ENCODE results near the gene DNAJC3.
"Not testable (repeated sequence)": the region's sequence is repeated elsewhere in the genome, so short reads cannot be mapped to it uniquely, and the experiment has no call there.

The DNAJC3 gene

DNA sequence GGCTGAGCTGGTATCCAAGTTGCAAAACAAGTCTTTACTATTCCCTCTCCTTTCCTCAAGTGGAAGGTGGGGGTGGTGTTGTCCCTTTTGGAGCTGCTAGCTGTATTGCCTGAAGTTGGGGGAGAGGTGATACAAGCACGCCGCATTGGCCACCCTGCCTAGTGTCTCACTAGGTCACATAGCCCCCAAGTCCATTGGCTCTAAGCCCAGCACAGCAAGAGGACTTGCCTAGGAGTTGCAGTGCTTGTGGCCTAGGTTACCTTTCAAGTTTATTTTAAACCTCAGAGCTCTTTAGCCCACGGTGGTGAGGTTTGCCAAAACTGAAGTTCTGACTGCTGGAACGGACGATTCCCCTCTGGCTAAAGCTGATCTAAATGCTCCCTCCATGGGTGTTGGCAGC lies 5.3 kb upstream of the DNAJC3 start:
- in situ Hi-C loops (cut with MboI; ENCODE audit: low sequenced_read_pairs) = no loop called here

DNA sequence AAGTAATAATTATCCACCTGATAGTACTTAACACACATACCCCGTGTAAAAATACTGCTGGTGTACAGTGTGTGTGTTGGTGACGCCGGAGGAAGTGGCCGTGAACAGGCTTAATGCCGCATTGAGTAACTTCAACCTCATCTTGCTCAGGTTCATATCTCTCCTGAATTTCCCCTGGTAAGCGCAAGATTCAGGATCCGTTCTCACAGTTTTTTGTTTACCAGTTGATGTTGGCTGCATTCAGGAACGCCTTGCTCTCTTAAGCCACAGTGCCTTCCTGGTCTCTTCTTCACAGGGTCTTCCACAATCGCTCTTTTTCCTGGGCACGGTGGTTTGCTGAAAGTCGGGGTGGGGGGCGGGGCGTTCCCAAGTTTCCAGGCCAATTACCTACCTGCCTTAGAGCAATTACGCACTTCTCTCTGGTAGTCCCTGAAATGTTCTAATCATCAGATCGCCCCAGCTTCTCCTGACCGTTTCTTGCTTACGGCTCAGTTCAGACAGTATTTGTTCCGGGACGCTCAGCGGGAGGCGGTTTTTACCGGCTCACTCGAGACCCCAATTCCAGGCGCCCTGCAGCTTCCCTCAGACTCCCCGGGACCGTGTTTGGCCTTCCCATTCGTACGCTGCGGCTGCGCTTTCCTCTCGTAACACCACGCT lies 706 bp upstream of the DNAJC3 start:
- in situ Hi-C loops (cut with MboI; ENCODE audit: low sequenced_read_pairs) = no loop called here

DNA sequence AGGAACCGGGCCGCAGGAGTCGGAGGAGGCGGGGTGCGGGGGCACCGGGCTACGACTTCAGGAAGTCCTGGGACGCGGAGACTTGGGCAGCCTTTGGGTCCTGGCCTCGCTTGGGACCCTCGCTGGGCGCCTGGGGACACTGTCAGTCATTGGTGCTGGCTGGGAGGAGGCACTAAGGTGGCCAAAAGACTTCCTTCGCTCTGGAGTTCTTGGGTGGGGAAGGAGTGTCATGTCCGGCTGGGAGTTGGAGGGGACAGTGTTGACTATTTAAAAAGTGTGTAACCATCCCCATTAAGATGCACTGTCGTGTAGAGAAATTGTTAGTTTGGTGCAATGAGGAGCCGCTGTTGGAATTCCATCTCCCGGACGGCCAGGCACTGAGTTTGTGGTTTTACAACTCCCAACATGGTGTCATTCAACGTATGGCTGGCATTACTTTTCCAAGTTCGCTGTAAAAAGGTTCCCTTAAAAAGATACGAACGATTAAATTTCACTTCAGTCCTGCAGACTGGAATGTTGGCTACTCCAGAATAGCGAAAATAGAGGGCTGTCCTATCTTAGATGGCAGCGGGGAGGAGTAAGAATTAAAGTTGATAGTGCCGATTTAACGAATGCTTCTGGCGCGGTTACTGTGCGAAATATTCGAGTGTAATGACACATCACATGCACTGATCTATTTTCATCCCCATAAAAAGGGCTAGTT lies 776 bp downstream of the DNAJC3 start:
- in situ Hi-C loops (cut with MboI; ENCODE audit: low sequenced_read_pairs) = no loop called here

DNA sequence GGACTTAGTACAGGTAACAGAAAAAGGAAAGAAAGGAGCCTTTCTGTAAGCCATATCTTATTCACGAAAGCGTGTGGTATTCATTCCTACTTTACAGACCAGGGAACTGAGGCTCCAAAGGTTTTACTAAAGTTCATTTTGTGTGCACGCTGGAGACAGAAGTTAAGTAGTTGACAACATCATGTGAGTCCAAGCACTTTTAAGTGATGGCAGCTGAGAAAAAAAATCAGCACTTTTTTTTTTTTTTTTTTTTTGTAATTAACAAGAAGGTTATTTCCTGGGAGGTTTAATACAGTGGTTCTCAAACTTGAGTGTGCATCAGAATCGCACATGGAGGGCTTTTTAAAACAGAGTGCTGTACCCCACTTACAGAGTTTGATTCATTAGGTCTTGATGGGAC lies 2.0 kb downstream of the DNAJC3 start:
- in situ Hi-C loops (cut with MboI; ENCODE audit: low sequenced_read_pairs) = no loop called here

DNA sequence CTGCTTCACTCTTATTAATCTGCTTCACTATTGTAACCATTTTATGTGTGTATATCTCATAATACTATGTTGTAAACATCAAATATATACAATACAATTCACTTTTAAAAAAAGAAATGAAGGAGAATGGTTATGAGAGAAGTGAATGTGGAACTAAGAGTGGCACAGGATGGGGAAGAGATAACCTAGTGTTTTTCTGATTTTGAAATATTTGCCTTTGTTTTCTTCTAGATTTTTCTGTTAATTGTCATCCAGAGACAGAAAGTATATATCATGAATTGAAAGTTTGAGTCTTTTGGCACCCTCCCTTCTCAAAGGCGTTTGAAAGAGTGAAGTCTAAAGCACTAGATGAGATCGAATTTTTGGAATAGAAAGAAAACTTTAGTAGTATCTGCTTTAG lies 2.8 kb downstream of the DNAJC3 start:
- in situ Hi-C loops (cut with MboI; ENCODE audit: low sequenced_read_pairs) = no loop called here

DNA sequence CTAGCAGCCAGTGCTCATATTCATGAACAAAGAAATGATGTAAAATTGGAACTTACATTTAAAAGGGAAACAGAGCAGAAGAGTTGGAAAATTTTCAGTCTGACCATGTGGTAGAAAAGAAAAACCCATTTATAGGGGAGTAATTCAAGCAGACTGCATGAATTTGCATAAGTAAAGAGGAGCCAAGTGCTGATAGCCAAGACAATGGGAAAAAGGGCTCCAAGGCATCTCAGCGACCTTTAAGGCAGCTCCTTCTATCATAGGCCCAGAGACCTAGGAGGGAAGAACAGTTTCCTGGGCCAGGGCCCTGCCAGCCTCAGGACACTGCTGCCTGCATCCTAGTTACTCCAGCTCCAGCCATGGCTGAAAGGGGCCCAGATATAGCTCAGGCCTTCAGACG lies 7.5 kb downstream of the DNAJC3 start:
- in situ Hi-C loops (cut with MboI; ENCODE audit: low sequenced_read_pairs) = no loop called here

DNA sequence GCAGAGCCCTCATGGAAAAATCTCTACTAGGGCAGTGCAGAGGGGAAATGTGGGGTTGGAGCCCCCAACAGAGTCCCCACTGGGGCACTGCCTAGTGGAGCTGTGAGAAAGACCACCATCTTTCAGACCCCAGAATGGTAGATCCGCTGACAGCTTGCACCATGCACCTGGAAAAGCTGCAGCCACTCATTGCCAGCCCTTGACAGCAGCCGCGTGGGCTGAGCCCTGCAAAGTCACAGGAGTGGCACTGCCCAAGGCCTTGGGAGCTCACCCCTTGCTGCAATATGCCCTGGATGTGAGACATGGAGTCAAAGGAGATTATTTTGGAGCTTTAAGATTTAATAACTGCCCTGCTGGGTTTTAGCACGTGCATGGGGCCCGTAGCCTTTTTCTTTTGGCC lies 8.0 kb downstream of the DNAJC3 start:
- in situ Hi-C loops (cut with MboI; ENCODE audit: low sequenced_read_pairs) = not testable (repeated sequence)

DNA sequence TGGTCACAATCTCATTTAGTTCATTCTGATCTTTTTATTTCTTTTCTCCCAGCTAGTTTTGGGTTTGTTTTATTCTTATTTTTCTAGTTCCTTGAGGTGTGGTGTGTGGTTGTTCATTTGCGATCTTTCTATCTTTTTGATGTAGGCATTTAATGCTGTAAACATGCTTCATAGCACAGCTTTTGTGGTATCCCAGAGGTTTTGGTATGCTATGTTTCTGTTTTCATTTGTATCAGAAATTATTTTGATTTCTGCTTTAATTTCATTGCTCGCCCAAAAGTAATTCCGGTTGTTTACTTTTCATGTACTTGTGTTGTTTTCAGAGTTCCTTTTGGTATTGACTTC lies 12.6 kb downstream of the DNAJC3 start:
- in situ Hi-C loops (cut with MboI; ENCODE audit: low sequenced_read_pairs) = no loop called here

DNA sequence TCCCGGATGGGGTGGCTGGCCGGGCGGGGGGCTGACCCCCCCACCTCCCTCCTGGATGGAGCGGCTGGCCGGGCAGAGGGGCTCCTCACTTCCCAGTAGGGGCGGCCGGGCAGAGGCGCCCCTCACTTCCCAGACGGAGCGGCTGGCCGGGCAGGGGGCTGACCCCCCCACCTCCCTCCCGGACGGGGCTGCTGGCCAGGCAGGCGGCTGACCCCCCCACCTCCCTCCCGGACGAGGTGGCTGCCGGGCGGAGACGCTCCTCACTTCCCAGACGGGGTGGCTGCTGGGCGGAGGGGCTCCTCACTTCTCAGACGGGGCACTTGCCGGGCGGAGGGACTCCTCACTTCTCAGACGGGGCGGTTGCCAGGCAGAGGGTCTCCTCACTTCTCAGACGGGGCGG lies 14.0 kb downstream of the DNAJC3 start:
- in situ Hi-C loops (cut with MboI; ENCODE audit: low sequenced_read_pairs) = not testable (repeated sequence)

DNA sequence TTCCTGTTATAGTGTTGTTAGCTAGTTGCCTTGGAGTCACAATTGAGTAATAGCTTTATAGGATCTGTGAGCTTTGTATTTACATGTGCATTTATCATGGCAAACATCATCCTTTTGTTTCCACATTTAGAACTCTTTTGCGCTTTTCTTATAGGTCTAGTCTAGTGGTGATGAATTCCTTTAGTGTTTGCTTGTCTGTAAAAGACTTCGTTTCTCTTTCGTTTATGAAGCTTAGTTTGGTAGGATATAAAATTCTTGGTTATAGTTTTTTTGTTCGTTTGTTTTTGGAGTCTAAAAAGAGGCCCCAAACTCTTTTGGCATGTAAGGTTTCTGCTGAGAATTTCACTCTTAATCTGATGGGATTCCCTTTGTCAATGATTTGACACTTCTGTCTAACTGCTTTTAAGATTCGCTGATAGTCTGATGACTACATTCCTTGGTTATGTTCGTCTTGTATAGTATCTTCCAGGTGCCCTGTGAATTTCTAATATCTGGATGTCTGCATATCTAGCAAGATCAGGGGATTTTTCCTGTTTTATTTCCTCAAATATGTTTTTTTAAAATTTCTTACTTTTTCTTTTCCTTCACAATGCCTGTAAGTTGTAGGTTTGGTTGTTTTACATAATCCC lies 20.2 kb downstream of the DNAJC3 start:
- in situ Hi-C loops (cut with MboI; ENCODE audit: low sequenced_read_pairs) = no loop called here

DNA sequence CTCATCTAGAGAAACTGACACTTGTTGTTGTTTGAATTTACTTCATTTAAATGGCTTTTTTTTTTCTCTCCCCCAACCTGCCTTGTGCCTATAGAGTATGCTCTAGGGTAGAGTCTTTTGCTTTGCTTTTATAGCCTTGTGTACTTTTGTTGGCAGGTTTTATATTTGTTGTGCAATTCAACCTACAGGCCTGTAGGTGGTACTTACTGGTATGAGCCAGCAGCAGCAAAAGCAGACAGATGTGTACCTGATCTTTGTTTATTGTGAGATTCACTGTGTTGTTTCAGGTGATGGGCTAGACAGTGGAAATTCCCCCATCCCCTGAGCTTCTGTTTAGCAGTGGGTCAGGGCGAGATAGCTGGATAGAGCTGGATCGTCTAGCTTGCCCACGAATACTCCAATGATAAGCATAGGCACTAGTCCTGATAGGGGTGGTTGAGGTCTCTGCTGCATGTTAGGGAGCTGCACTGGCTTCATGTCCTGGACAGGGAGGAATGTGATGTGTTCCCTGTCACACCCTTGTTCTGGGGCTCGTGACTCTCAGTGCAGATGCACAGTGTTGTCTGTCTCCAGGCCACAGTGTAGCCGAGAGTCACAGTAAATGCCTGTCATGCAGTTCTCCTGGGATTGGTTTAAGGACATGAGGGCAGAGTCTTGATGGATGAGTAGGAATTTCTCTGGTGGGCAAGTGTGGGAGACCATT lies 21.3 kb downstream of the DNAJC3 start:
- in situ Hi-C loops (cut with MboI; ENCODE audit: low sequenced_read_pairs) = no loop called here

DNA sequence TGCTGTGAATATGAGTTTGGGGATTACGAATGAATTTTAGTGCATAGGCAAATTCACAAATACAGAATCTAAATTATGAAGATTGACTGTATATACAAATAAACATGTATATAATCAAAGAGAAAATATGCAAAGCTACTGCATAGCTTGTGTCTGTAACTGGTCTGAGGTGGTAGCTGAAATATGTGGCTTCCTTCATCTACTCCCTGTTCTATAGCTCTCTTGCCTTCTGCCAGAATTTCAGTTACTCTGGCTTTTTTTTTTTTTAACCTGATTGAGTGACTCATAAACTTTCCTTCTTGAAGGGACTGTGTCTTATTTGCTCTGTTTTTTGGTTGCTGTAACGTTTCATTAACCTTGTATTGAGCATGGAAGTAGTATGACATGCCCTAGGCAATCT lies 26.6 kb downstream of the DNAJC3 start:
- in situ Hi-C loops (cut with MboI; ENCODE audit: low sequenced_read_pairs) = no loop called here

DNA sequence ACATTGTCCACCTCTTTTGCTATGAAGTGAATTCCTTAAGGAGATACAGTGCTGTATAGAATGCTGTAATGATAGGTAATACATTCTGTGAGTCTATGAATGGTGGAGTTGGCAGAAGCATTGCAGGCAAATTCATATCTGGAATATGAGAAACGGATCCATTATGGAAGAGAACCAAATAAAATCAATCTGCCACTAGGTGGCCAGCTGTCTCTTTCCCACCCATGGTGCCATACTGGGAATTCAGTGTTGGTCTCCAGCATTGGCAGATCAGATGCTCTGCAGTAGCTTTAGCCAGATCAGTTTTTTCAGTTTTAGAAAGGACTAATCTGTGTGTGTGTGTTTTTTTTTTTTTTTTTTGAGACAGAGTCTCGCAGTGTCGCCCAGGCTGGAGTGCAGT lies 27.6 kb downstream of the DNAJC3 start:
- in situ Hi-C loops (cut with MboI; ENCODE audit: low sequenced_read_pairs) = no loop called here

DNA sequence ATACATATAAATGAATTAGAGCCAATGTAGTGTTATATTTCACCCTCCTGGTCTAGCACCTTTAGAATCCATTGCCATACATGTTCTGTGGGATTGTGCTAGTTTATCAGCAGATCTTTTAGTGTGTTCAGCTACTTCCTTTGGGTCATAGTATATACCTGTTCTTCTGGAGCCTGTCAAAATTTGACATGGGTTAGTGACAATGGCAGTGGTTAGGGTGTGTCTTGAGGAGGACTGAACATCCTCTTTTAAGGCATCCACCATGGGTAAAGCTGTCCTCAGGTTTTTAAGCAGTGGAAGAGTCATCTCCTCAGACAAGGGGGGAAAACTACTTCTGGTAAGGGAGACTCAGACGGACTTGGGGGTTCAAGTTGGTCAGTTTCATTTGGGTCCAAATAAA lies 29.4 kb downstream of the DNAJC3 start:
- in situ Hi-C loops (cut with MboI; ENCODE audit: low sequenced_read_pairs) = no loop called here

DNA sequence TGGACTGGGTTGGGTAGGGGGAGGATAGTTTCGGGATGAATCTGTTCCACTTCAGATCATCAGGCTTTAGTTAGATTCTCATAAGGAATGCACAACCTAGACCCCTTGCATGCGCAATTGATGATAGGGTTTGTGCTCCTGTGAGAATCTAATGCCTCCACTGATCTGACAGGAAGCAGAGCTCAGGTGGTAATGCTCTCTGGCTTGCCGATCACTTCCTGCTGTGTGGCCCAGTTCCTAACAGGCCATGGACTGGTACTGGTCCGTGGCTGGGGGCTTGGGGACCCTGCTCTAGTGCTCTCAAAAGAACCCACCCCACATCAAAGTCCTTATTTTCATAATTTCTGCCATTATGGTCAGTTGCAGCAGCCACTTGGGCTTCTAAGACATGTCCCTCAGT lies 30.1 kb downstream of the DNAJC3 start:
- in situ Hi-C loops (cut with MboI; ENCODE audit: low sequenced_read_pairs) = no loop called here

DNA sequence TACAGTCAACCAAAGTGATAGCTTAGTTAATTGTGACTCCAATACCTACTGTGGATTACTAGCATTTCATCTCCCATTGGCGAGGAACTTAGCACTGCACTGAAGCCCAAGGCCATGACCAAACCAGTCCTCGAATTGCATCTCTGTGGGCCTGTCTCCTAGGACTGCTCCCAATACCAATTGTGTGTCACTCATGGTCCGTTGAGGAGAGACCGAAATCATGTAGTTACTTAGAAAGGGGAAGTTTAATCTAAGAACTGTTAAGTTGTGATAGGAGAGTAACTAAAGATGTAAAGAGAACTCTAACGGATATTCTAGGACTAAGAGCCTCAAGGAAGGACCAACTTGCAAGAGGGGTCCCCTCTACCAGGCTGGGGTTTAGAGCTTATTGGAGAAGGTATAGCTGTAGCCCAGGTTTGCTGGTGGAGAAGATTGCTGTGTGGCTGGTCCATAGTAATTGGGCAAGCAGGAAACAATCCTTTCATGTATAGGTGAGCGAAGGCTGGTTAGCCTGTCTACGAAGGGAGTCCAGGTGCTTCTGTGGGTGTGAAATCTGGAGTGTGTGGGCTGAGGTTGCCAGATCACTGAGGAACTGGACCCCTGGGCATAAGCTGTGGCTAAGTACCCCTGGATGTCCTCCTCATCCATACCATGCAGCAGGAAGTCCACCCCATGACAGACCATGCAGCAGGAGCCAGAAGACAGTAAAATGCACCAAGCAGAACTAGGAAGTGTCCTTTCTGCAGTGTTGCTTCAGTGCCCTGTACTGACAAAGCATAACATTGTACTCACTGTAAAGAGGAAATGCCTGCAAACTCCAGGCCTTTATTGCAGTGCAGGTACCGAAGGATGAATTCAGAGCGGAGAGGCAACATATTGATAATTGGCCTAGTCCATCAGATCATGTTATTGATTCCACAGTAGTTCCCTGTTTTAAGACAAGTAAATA lies 30.8 kb downstream of the DNAJC3 start:
- in situ Hi-C loops (cut with MboI; ENCODE audit: low sequenced_read_pairs) = no loop called here

DNA sequence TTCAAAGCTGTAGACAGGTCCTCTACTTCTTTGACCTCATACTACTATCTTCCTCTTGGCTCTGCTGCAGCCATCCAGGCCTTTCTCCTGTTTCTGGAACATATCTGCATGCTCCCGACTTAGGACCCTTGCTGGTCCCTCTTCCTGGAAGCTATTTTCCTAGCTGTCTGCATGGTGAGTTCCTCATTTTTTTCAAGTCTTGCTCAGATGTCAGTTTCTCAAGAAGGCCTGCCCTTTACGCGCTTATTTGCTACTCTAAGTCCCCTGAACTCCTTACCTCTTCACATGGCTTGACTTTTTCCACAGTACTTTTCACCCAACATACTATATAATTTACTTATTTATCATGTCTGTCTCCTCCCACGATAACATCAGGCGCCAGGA lies 31.4 kb downstream of the DNAJC3 start:
- in situ Hi-C loops (cut with MboI; ENCODE audit: low sequenced_read_pairs) = no loop called here

DNA sequence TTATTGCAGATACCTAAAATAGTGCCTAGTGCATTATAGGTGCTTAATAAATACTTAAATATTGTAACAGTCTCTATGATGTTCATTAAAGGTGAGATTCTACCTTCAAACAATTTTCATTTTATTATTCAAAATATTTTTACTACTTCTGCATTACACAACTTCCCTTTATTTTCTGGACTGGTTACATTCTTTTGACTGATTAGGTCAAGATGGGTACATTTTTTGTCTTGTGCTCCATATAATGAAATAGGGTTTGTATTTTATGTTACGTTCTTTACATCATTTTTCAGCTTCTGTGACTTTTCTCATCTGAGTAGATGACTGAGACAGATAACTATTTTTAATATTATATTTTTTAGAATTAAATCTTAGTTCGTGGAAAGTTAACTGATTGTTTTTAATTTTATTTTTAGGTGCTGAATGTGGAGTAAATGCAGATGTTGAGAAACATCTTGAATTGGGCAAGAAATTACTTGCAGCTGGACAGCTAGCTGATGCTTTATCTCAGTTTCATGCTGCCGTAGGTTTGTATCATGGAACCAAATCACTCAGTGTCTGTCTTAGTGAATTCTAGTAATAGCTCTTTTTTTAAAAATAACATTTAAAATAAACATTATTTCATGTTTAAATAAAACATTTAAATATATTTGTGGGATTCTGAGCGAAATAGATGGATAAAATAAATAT lies 32.0 kb downstream of the DNAJC3 start:
- in situ Hi-C loops (cut with MboI; ENCODE audit: low sequenced_read_pairs) = no loop called here

DNA sequence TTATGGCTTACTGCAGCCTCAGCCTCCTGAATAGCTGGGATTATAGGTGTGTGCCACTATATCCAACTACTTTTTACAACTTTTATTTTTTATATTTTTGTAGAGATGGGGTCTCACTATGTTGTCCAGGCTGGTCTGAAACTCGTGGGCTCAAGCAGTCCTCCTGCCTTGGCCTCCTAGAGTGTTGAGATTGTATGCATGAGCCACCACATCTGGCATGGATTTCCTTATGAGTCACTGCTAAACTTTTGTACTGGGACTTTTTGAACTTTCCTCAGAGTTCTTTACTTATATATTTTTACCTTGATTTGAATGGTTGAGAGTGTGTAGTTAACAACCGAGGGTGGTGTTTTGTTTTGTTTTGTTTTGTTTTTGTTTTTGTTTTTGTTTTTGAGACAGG lies 33.4 kb downstream of the DNAJC3 start:
- in situ Hi-C loops (cut with MboI; ENCODE audit: low sequenced_read_pairs) = no loop called here

DNA sequence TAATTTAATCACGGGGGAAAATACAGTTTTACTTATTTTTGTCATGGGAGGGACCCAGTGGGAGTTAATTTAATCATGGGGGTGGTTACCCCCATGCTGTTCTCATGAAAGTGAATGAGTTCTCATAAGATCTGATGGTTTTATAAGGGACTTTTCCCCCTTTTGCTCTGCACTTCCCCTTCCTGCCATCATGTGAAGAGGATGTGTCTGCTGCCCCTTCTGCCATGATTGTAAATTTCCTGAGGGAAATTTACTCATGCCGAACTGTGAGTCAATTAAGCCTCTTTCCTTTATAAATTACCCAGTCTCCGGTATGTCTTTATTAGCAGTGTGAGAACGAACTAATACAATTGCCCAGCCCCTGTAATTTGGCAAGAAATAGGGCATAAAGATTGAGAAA lies 35.9 kb downstream of the DNAJC3 start:
- in situ Hi-C loops (cut with MboI; ENCODE audit: low sequenced_read_pairs) = not testable (repeated sequence)

Measured in HL-60/S4 treated with retinoic acid at 250 ng/mL for 4 days and 3 days (cell line).